HL-60/S4 treated with retinoic acid at 250 ng/mL for 4 days and 3 days (cell line): ENCODE results near the gene PARN.
"Not testable (repeated sequence)": the region's sequence is repeated elsewhere in the genome, so short reads cannot be mapped to it uniquely, and the experiment has no call there.

Source experiments
- in situ Hi-C: fragments of 300-500 bp; cut with MboI; formaldehyde crosslinking; loops from 2 replicates; pipeline ENCODE4 v1.7.0; 2022; ENCODE audit warnings: low sequenced_read_pairs

PARN gene

GRCh38 chr16:14576069-14576468, 54.0 kb downstream of the PARN start:
- in situ Hi-C loops, result no loop called here

- in situ Hi-C loops, result not testable (repeated sequence)
These were observed 55.2 kb downstream of the PARN start for GRCh38 chr16:14574698-14575415.

- in situ Hi-C loops, result no loop called here
These were observed 57.5 kb downstream of the PARN start for GRCh38 chr16:14572535-14572934.

- in situ Hi-C loops, result no loop called here
These were observed 60.8 kb downstream of the PARN start for GRCh38 chr16:14569213-14569612.

- in situ Hi-C loops, result no loop called here
These were observed 63.5 kb downstream of the PARN start for GRCh38 chr16:14566599-14566998.

GRCh38 chr16:14565688-14566025, 64.4 kb downstream of the PARN start:
- in situ Hi-C loops, result no loop called here

- in situ Hi-C loops, result no loop called here
These were observed 65.0 kb downstream of the PARN start for GRCh38 chr16:14564861-14565687.

- in situ Hi-C loops, result no loop called here
These were observed 65.7 kb downstream of the PARN start for GRCh38 chr16:14564323-14564722.

- in situ Hi-C loops, result no loop called here
These were observed 67.2 kb downstream of the PARN start for GRCh38 chr16:14562691-14563491.

- in situ Hi-C loops, result no loop called here
These were observed 69.5 kb downstream of the PARN start for GRCh38 chr16:14560523-14560922.

- in situ Hi-C loops, result no loop called here
These were observed 70.2 kb downstream of the PARN start for GRCh38 chr16:14559809-14560241.

- in situ Hi-C loops, result no loop called here
These were observed 76.6 kb downstream of the PARN start for GRCh38 chr16:14553447-14553846.

GRCh38 chr16:14549789-14550153, 80.3 kb downstream of the PARN start:
- in situ Hi-C loops, result loop anchor here (25.0 kb wide), 1 partner anchor 637 kb away; the partner anchor contains the start of gene ERCC4

- in situ Hi-C loops, result loop anchor here (25.0 kb wide), 1 partner anchor 637 kb away; the partner anchor contains the start of gene ERCC4
These were observed 80.9 kb downstream of the PARN start for GRCh38 chr16:14548933-14549788.

GRCh38 chr16:14545346-14545884, 84.6 kb downstream of the PARN start:
- in situ Hi-C loops, result loop anchor here (25.0 kb wide), 1 partner anchor 633 kb away; the partner anchor contains the start of gene ERCC4

- in situ Hi-C loops, result loop anchor here (25.0 kb wide), 1 partner anchor 633 kb away; the partner anchor contains the start of gene ERCC4
These were observed 85.2 kb downstream of the PARN start for GRCh38 chr16:14544846-14545245.

- in situ Hi-C loops, result loop anchor here (25.0 kb wide), 1 partner anchor 627 kb away; the partner anchor contains the start of gene ERCC4
These were observed 90.4 kb downstream of the PARN start for GRCh38 chr16:14539631-14540030.

- in situ Hi-C loops, result loop anchor here (25.0 kb wide), 1 partner anchor 627 kb away; the partner anchor contains the start of gene ERCC4
These were observed 90.9 kb downstream of the PARN start for GRCh38 chr16:14539156-14539555.

GRCh38 chr16:14538604-14539003, 91.5 kb downstream of the PARN start:
- in situ Hi-C loops, result loop anchor here (25.0 kb wide), 1 partner anchor 626 kb away; the partner anchor contains the start of gene ERCC4

- in situ Hi-C loops, result loop anchor here (25.0 kb wide), 1 partner anchor 619 kb away; the partner anchor contains the start of gene ERCC4
These were observed 98.4 kb downstream of the PARN start for GRCh38 chr16:14531613-14532012.
